ENCODE measurements around the gene PAIP2B. TPM values are rescaled to one million over a fixed set of nuclear protein-coding genes. Genes with fewer than 3 reads are reported as not detected.

The PAIP2B gene
- total and polyA plus RNA-seq, 2 donors (not counting 1 experiment from before 2014, with no cell fraction given): 0.22 to 1.2 TPM

GRCh38 chr2:71243634-71244301, 16.9 kb upstream of the PAIP2B start:
- Histone ChIP-seq H4K20me1 (ENCODE audit: control insufficient read depth, extremely low read depth, insufficient read depth, low read length) (no peaks in the 10 kb centered on the region), H3K79me2 (ENCODE audit: control insufficient read depth, insufficient read depth, low read length) (no peaks in the 10 kb centered on the region), H3K36me3 (ENCODE audit: control insufficient read depth, insufficient read depth, low read length) (no peaks in the 10 kb centered on the region), H3K9ac (ENCODE audit: insufficient read depth, low read length) (no peak overlapping the region), H3K4me1 (ENCODE audit: control insufficient read depth, extremely low read depth, insufficient read depth, low read length) (no peaks in the 10 kb centered on the region), H3K9me3 (ENCODE audit: control insufficient read depth, insufficient read depth, low read depth, low read length) (no peaks in the 10 kb centered on the region), H3K27ac (ENCODE audit: insufficient read depth, low read length) (no peak overlapping the region), H3K4me2 (ENCODE audit: extremely low read depth, insufficient read depth, low read length) (no peak overlapping the region), H2AFZ (ENCODE audit: low read length) (no peak overlapping the region), H3K4me3 (replicated peaks in 1 of 4; ENCODE audit: control extremely low read depth in 1 of 4, insufficient read depth in 1 of 4, low read depth in 3 of 4, low read length in 4 of 4) (no peak overlapping the region), H3K27me3 (ENCODE audit: control insufficient read depth, insufficient read depth, low read length) (peaks cover 9% of the 10 kb centered on the region)
- TF ChIP-seq EZH2 (IDR thresholded peaks at IDR 0.05; ENCODE audit: low read length, missing control alignments): no peak
- TF ChIP-seq CTCF (conservative IDR thresholded peaks at IDR 0.05 in 1 of 2, IDR thresholded peaks at IDR 0.05 in 1 of 2; ENCODE audit: low read depth in 1 of 2, low read length in 2 of 2): no peak
- DNase-seq (ENCODE audit: low read depth in 2 of 2): no peak

GRCh38 chr2:71240794-71241193, 13.9 kb upstream of the PAIP2B start:
- no peaks in the 10 kb centered on the region for H3K36me3 ChIP-seq (ENCODE audit: control insufficient read depth, insufficient read depth, low read length)
- H3K79me2 ChIP-seq (ENCODE audit: control insufficient read depth, insufficient read depth, low read length): no peaks in the 10 kb centered on the region
- TF ChIP-seq EZH2 (IDR thresholded peaks at IDR 0.05; ENCODE audit: low read length, missing control alignments): no peak
- no peak for TF ChIP-seq CTCF (conservative IDR thresholded peaks at IDR 0.05 in 1 of 2, IDR thresholded peaks at IDR 0.05 in 1 of 2; ENCODE audit: low read depth in 1 of 2, low read length in 2 of 2)

GRCh38 chr2:71238089-71238488, 11.2 kb upstream of the PAIP2B start:
- Histone ChIP-seq H3K4me2 (ENCODE audit: extremely low read depth, insufficient read depth, low read length) (no peak overlapping the region), H3K4me3 (replicated peaks in 1 of 4; ENCODE audit: control extremely low read depth in 1 of 4, insufficient read depth in 1 of 4, low read depth in 3 of 4, low read length in 4 of 4) (no peak overlapping the region), H3K4me1 (ENCODE audit: control insufficient read depth, extremely low read depth, insufficient read depth, low read length) (no peaks in the 10 kb centered on the region), H3K27me3 (ENCODE audit: control insufficient read depth, insufficient read depth, low read length) (peaks cover 15% of the 10 kb centered on the region), H3K9me3 (ENCODE audit: control insufficient read depth, insufficient read depth, low read depth, low read length) (no peaks in the 10 kb centered on the region), H3K27ac (ENCODE audit: insufficient read depth, low read length) (no peak overlapping the region), H4K20me1 (ENCODE audit: control insufficient read depth, extremely low read depth, insufficient read depth, low read length) (no peaks in the 10 kb centered on the region), H3K36me3 (ENCODE audit: control insufficient read depth, insufficient read depth, low read length) (no peaks in the 10 kb centered on the region), H3K9ac (ENCODE audit: insufficient read depth, low read length) (no peak overlapping the region), H3K79me2 (ENCODE audit: control insufficient read depth, insufficient read depth, low read length) (no peaks in the 10 kb centered on the region), H2AFZ (ENCODE audit: low read length) (no peak overlapping the region)
- no peak for TF ChIP-seq CTCF (conservative IDR thresholded peaks at IDR 0.05 in 1 of 2, IDR thresholded peaks at IDR 0.05 in 1 of 2; ENCODE audit: low read depth in 1 of 2, low read length in 2 of 2)
- TF ChIP-seq EZH2 (IDR thresholded peaks at IDR 0.05; ENCODE audit: low read length, missing control alignments): no peak
- no peak for DNase-seq (ENCODE audit: low read depth in 2 of 2)

More at GRCh38 chr2:71240794-71241193, 13.9 kb upstream of the PAIP2B start:
- Histone ChIP-seq H4K20me1 (ENCODE audit: control insufficient read depth, extremely low read depth, insufficient read depth, low read length) (no peaks in the 10 kb centered on the region), H3K4me2 (ENCODE audit: extremely low read depth, insufficient read depth, low read length) (no peak overlapping the region), H2AFZ (ENCODE audit: low read length) (no peak overlapping the region), H3K9ac (ENCODE audit: insufficient read depth, low read length) (no peak overlapping the region), H3K4me1 (ENCODE audit: control insufficient read depth, extremely low read depth, insufficient read depth, low read length) (no peaks in the 10 kb centered on the region), H3K9me3 (ENCODE audit: control insufficient read depth, insufficient read depth, low read depth, low read length) (no peaks in the 10 kb centered on the region), H3K4me3 (replicated peaks in 1 of 4; ENCODE audit: control extremely low read depth in 1 of 4, insufficient read depth in 1 of 4, low read depth in 3 of 4, low read length in 4 of 4) (no peak overlapping the region), H3K27ac (ENCODE audit: insufficient read depth, low read length) (no peak overlapping the region), H3K27me3 (ENCODE audit: control insufficient read depth, insufficient read depth, low read length) (peaks cover 15% of the 10 kb centered on the region)
- DNase-seq (ENCODE audit: low read depth in 2 of 2): no peak

Data from fibroblast of lung (primary cell).